T-helper 1 cell (primary cell): ENCODE data around the gene CRTC1.

Source experiments
- DNase-seq, 5 donors: peaks; one replicate each; pipeline ENCODE4 v3.0.0-alpha.2; 2012 to 2020

The CRTC1 gene

GRCh38 chr19:18788529-18789421, 105.3 kb downstream of the CRTC1 start:
- no peak for DNase-seq

- no peak for DNase-seq
These were observed 106.0 kb downstream of the CRTC1 start for GRCh38 chr19:18789422-18789869.

- peak in 2 of 5 donors; percentile 15 to 21 for DNase-seq
These were observed 106.5 kb downstream of the CRTC1 start for GRCh38 chr19:18789883-18790565.

- no peak for DNase-seq
These were observed 107.3 kb downstream of the CRTC1 start, which contains the start of gene COMP for GRCh38 chr19:18790566-18791314. COMP (minus strand) TSS chr19:18791305; CDS start chr19:18791269, 36 bp downstream.

- no peak for DNase-seq
These were observed 107.8 kb downstream of the CRTC1 start for GRCh38 chr19:18791315-18791678.

GRCh38 chr19:18792661-18793060, 109.2 kb downstream of the CRTC1 start:
- no peak for DNase-seq

GRCh38 chr19:18793144-18794028, 109.9 kb downstream of the CRTC1 start:
- no peak for DNase-seq

- no peak for DNase-seq
These were observed 110.5 kb downstream of the CRTC1 start for GRCh38 chr19:18794029-18794313.

- DNase-seq: no peak
These were observed 111.2 kb downstream of the CRTC1 start for GRCh38 chr19:18794692-18795091.

GRCh38 chr19:18795540-18795939, 112.1 kb downstream of the CRTC1 start:
- no peak for DNase-seq

- no peak for DNase-seq
These were observed 112.8 kb downstream of the CRTC1 start for GRCh38 chr19:18796239-18796638.

- DNase-seq: no peak
These were observed 115.2 kb downstream of the CRTC1 start for GRCh38 chr19:18798384-18799352.

- no peak for DNase-seq
These were observed 116.0 kb downstream of the CRTC1 start for GRCh38 chr19:18799389-18799970.

GRCh38 chr19:18800079-18800478, 116.6 kb downstream of the CRTC1 start:
- DNase-seq: no peak

- no peak for DNase-seq
These were observed 117.2 kb downstream of the CRTC1 start for GRCh38 chr19:18800636-18801035.

- DNase-seq: no peak
These were observed 118.9 kb downstream of the CRTC1 start for GRCh38 chr19:18802354-18802753.

GRCh38 chr19:18803550-18804138, 120.2 kb downstream of the CRTC1 start:
- no peak for DNase-seq

GRCh38 chr19:18804139-18804601, 120.7 kb downstream of the CRTC1 start:
- no peak for DNase-seq

GRCh38 chr19:18804643-18805042, 121.2 kb downstream of the CRTC1 start:
- DNase-seq: no peak

- no peak for DNase-seq
These were observed 124.4 kb downstream of the CRTC1 start for GRCh38 chr19:18807861-18808331.
